Natural killer cell (primary cell): ENCODE data around the gene CCNQ. TPM values are rescaled to one million over a fixed set of nuclear protein-coding genes. Genes with fewer than 3 reads are reported as not detected.
A peak's percentile ranks its signal among the peaks of the same experiment; 100 is the strongest.

Source experiments
- ATAC-seq, 3 donors: fragments of 150-1000 bp in 2 of 3; fragments of 200-7000 bp in 1 of 3; cut with Tn5 transposase; 1 replicate in 1 of 3; 2 replicates in 2 of 3; pipeline ENCODE4 v1.10.0; 2021; ENCODE audit warnings: mild to moderate bottlenecking in 2 of 3, moderate library complexity in 2 of 3
- DNase-seq, 2 donors: peaks; one replicate each; pipeline versions ENCODE4 v3.0.0 to v3.0.0-alpha.2; 2013 to 2021; ENCODE audit warnings: mixed read lengths in 1 of 2
- H3K27ac ChIP-seq: one replicate; pipeline ENCODE4 v1.5.1; 2013; ENCODE audit warnings: mild to moderate bottlenecking, low read length
- H3K27me3 ChIP-seq: one replicate; pipeline ENCODE4 v1.6.1; 2013; ENCODE audit warnings: low read length; ENCODE audit not compliant: control insufficient read depth, insufficient read depth
- H3K36me3 ChIP-seq: one replicate; pipeline ENCODE4 v1.6.1; 2013; ENCODE audit warnings: low read length; ENCODE audit not compliant: control insufficient read depth, insufficient read depth
- H3K4me1 ChIP-seq: one replicate; pipeline ENCODE4 v1.6.1; 2013; ENCODE audit warnings: low read length; ENCODE audit not compliant: control insufficient read depth, insufficient read depth
- H3K4me3 ChIP-seq: one replicate; pipeline ENCODE4 v1.5.1; 2013; ENCODE audit warnings: low read length
- H3K9me3 ChIP-seq: one replicate; pipeline ENCODE4 v1.6.1; 2013; ENCODE audit warnings: low read length; ENCODE audit not compliant: control insufficient read depth, insufficient read depth
- H3K27ac Mint-ChIP-seq, 2 donors: one replicate each; pipeline ENCODE4 v1.8.0; 2022; ENCODE audit warnings: mild to moderate bottlenecking in 2 of 2, mixed read lengths in 2 of 2, moderate library complexity in 1 of 2
- H3K27me3 Mint-ChIP-seq, 2 donors: one replicate each; pipeline ENCODE4 v1.8.0; 2022; ENCODE audit warnings: low read depth in 2 of 2, mixed read lengths in 2 of 2
- H3K36me3 Mint-ChIP-seq: one replicate; pipeline ENCODE4 v1.8.0; 2022; ENCODE audit warnings: mixed read lengths
- H3K4me1 Mint-ChIP-seq, 2 donors: one replicate each; pipeline ENCODE4 v1.8.0; 2022; ENCODE audit warnings: mixed read lengths in 2 of 2
- H3K4me3 Mint-ChIP-seq: one replicate; pipeline ENCODE4 v1.8.0; 2022; ENCODE audit warnings: mild to moderate bottlenecking, moderate library complexity, mixed read lengths
- H3K9me3 Mint-ChIP-seq, 2 donors: one replicate each; pipeline ENCODE4 v1.8.0; 2022; ENCODE audit warnings: mixed read lengths in 2 of 2
- WGBS: methylation state at CpG from one replicate; pipeline ENCODE4 v1.1.7; 2013; ENCODE audit warnings: missing lambda C conversion rate; ENCODE audit not compliant: insufficient coverage; 5-methylcytosine and 5-hydroxymethylcytosine counted together
- intact Hi-C: fragments of 100-400 bp; cut with micrococcal nuclease; formaldehyde crosslinking; loops from one replicate; pipeline ENCODE4 v1.14.2; 2022
- total RNA-seq, 4 donors: library from RNA; stranded (reverse); fragments of 120-200 nt in 1 of 4; gene quantifications; one replicate each; pipeline versions ENCODE4 v1.2.3 to v1.2.4, GENCODE V29; 2013 to 2022
- TF ChIP-seq, protein P1 (sequence below): fragments of 200-600 bp; IDR thresholded peaks from one replicate; pipeline ENCODE4 v1.8.0; 2022; ENCODE audit warnings: antibody characterized with exemption

The CCNQ gene
- total RNA-seq, 3 donors from 2014 or later (not counting 1 experiment from before 2014, with no cell fraction given): 9.0 to 17.2 (median 12.5) TPM

DNA sequence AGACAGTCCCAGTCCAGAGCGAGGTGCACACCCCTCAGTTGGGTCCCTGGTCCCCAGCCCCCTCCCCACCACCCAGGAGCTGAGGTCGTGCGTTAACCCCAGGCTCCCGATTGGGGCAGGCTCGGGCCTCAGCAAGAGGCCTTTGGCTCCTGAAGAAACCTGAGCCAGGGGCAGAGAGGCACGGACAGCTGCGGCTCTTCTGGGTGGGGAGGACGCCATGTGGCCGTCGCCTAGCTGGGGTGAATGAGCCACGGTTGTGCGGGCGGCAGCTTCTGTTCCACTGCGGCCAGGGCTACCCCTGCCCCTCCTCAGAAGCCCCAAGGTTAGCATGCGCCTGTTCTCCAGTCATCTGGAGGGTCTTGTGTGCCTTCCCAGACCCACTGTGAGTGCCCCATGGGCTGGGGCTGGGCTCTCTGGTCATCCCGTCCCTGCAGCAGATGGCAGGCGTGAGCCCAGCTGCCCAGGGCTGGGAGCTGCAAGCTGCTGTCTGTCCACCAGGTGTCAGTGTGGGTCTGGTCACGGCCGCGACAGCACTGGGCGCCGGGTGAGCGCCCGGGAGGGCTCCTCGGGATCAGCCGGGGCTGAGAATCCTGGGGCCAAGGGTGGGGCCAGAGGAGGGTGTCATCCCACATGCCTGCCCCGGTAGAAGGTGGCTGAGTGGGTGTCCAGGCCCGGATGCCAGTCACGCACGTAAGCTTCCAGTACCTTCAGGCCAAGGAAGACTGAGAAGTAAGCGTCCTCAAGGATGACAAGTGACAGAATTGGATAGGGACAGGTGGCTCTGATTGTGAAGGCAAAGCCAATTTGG is 59.6 kb downstream of the CCNQ start:
- no peaks in the 10 kb centered on the region for H3K27me3 ChIP-seq
- ATAC-seq: peak; percentile 81 to 90 (median 89)
- H3K4me3 ChIP-seq: no peak overlapping the region
- no peaks in the 10 kb centered on the region for H3K36me3 ChIP-seq
- H3K27ac ChIP-seq: no peak overlapping the region
- Mint-ChIP-seq H3K4me3 (no peak overlapping the region), H3K36me3 (no peaks in the 10 kb centered on the region), H3K27me3 (peaks cover 0 to 2% of the 10 kb centered on the region in 2 donors), H3K9me3 (no peaks in the 10 kb centered on the region), H3K27ac (no peak overlapping the region), H3K4me1 (no peaks in the 10 kb centered on the region)
- WGBS: 38% methylated on average over 28 of the region's 31 CpGs
- no peaks in the 10 kb centered on the region for H3K9me3 ChIP-seq
- intact Hi-C loops: loop anchor here (5.0 kb wide), 1 partner anchor 128 kb away; no protein-coding TSS in a partner anchor
- H3K4me1 ChIP-seq: peaks cover 4% of the 10 kb centered on the region
- TF ChIP-seq, protein P1, sequence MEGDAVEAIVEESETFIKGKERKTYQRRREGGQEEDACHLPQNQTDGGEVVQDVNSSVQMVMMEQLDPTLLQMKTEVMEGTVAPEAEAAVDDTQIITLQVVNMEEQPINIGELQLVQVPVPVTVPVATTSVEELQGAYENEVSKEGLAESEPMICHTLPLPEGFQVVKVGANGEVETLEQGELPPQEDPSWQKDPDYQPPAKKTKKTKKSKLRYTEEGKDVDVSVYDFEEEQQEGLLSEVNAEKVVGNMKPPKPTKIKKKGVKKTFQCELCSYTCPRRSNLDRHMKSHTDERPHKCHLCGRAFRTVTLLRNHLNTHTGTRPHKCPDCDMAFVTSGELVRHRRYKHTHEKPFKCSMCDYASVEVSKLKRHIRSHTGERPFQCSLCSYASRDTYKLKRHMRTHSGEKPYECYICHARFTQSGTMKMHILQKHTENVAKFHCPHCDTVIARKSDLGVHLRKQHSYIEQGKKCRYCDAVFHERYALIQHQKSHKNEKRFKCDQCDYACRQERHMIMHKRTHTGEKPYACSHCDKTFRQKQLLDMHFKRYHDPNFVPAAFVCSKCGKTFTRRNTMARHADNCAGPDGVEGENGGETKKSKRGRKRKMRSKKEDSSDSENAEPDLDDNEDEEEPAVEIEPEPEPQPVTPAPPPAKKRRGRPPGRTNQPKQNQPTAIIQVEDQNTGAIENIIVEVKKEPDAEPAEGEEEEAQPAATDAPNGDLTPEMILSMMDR: peak; percentile 68
- peak; percentile 41 to 73 for DNase-seq

DNA sequence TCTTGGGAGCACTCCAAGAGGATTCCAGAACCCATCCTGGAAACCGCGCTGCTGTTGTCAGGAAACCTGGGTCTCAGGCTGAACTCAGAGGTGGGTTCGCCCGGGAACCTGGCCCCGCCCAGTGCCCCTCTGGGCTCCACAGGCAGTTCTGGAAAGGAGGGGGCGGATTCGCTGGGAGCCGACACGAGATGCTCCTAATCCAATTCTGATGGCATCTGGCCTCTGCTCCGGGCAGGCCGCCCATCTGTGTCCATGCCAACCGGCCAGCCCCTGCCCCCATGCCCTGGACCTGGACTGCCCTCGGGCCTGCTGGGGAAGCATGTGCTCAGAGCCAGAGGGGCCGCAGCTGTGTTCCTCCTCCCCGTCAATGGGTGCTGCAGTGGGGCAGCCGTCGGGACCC is 60.5 kb downstream of the CCNQ start:
- H3K4me1 ChIP-seq: peaks cover 4% of the 10 kb centered on the region
- no peak overlapping the region for H3K27ac Mint-ChIP-seq
- no peaks in the 10 kb centered on the region for H3K36me3 Mint-ChIP-seq
- 86% methylated on average over 17 of the region's 17 CpGs for WGBS
- H3K9me3 ChIP-seq: no peaks in the 10 kb centered on the region
- H3K4me3 Mint-ChIP-seq: no peak overlapping the region
- no peaks in the 10 kb centered on the region for H3K27me3 ChIP-seq
- no peaks in the 10 kb centered on the region for H3K9me3 Mint-ChIP-seq
- no peak for ATAC-seq
- H3K36me3 ChIP-seq: no peaks in the 10 kb centered on the region
- H3K4me1 Mint-ChIP-seq: no peaks in the 10 kb centered on the region
- DNase-seq: no peak
- no peak overlapping the region for H3K27ac ChIP-seq
- TF ChIP-seq, protein P1: no peak
- no peak overlapping the region for H3K4me3 ChIP-seq
- intact Hi-C loops: loop anchor here (5.0 kb wide), 1 partner anchor 129 kb away; no protein-coding TSS in a partner anchor
- peaks cover 0 to 2% of the 10 kb centered on the region in 2 donors for H3K27me3 Mint-ChIP-seq

Other genes starting within 250 kb of the CCNQ start
- gene PNMA6E, start 197.8 kb downstream of the CCNQ start, total RNA-seq: not detected
- gene ZFP92, start 187.7 kb downstream of the CCNQ start, total RNA-seq: 1 to 10 TPM; 1.6 to 3.3 (median 2.9) TPM
- 1 to 10 TPM; 1.6 to 3.4 (median 3.1) TPM for gene TREX2, start 153.1 kb downstream of the CCNQ start, total RNA-seq
- gene HAUS7, start 128.6 kb downstream of the CCNQ start, total RNA-seq: 10 to 100 TPM; 27.4 to 33.1 (median 31.9) TPM
- gene BGN, start 104.2 kb downstream of the CCNQ start, total RNA-seq: not detected
- not detected for gene ATP2B3, start 81.5 kb downstream of the CCNQ start, total RNA-seq
- not detected for gene DUSP9, start 48.1 kb upstream of the CCNQ start, total RNA-seq
- gene PNCK, start 74.7 kb upstream of the CCNQ start, total RNA-seq: 1 to 10 TPM in 1 of 3 donors, under 1 TPM in 2; 0.66 to 1.1 (median 0.97) TPM
- 1 to 10 TPM in 2 of 3 donors, under 1 TPM in 1; 0.77 to 2.5 (median 1.4) TPM for gene SLC6A8, start 88.8 kb upstream of the CCNQ start, total RNA-seq
- 100 to 1,000 TPM; 109 to 131 (median 119) TPM for gene BCAP31, start 125.2 kb upstream of the CCNQ start, total RNA-seq
- 10 to 100 TPM; 12.2 to 13.9 (median 13.8) TPM for gene ABCD1, start 125.7 kb upstream of the CCNQ start, total RNA-seq
- gene PLXNB3, start 165.1 kb upstream of the CCNQ start, total RNA-seq: 1 to 10 TPM in 2 of 3 donors, not detected in 1; 1.2 to 1.3 TPM
- not detected for gene SRPK3, start 181.9 kb upstream of the CCNQ start, total RNA-seq
- gene IDH3G, start 195.2 kb upstream of the CCNQ start, total RNA-seq: 10 to 100 TPM; 70.1 to 76.5 (median 71.1) TPM
- 100 to 1,000 TPM; 160 to 280 (median 189) TPM for gene SSR4, start 195.5 kb upstream of the CCNQ start, total RNA-seq
- gene PDZD4, start 231.4 kb upstream of the CCNQ start, total RNA-seq: 100 to 1,000 TPM; 101 to 177 (median 157) TPM